Stimulated activated effector memory CD8-positive, alpha-beta T cell treated with anti-CD3 and anti-CD28 coated beads, Interleukin-12 subunit alpha, Interleukin-12 subunit beta, amount 100 ng/mL, for 72 hours (primary cell): ENCODE data around the gene ARFGEF3.
"Not testable (repeated sequence)": the region's sequence is repeated elsewhere in the genome, so short reads cannot be mapped to it uniquely, and the experiment has no call there.

Source experiments
- ATAC-seq: fragments of 150-1000 bp; cut with Tn5 transposase; 2 replicates; pipeline ENCODE4 v1.10.0; 2021
- DNase-seq, 2 donors: peaks; one replicate each; pipeline ENCODE4 v3.0.0; 2021 to 2022; ENCODE audit warnings: low spot score in 2 of 2
- H3K27ac Mint-ChIP-seq: one replicate; pipeline ENCODE4 v1.8.0; 2022; ENCODE audit warnings: mild to moderate bottlenecking, mixed read lengths
- H3K36me3 Mint-ChIP-seq: one replicate; pipeline ENCODE4 v1.8.0; 2022; ENCODE audit warnings: mild to moderate bottlenecking, mixed read lengths
- H3K4me1 Mint-ChIP-seq: one replicate; pipeline ENCODE4 v1.8.0; 2022; ENCODE audit warnings: mixed read lengths
- H3K4me3 Mint-ChIP-seq: one replicate; pipeline ENCODE4 v1.8.0; 2022; ENCODE audit warnings: mild to moderate bottlenecking, mixed read lengths
- H3K9me3 Mint-ChIP-seq: one replicate; pipeline ENCODE4 v1.8.0; 2022; ENCODE audit warnings: mixed read lengths

ARFGEF3 gene

DNA sequence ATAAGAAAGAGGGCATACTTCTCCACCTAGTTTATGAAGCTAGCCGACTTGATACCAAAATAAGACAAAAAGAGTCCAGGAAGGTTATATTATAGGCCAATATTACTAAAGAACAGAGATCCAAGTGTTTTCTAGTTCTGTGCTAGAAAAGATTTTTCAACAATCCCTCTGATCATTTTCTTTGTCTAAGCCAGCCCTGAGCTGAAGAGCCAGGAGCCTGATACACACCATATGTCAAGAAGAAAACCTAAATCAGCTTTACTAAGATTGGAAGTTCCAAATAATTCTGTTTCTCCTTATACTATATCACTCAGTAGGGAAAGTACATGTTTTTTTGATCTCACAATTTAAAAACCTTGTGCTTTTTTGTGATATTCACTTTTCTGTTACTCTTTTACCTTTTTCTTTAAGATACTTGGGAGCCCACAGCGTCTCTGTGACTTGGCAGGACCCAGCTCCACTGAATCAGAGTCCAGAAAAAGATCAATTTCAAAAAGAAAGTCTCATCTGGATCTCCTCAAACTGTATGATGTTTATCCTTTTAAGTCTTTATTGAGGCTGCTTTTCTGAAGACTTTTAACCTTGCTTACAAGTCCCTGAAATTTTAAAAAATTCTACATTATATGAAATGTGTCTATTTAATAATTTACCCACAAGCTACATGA lies 99.5 kb downstream of the ARFGEF3 start:
- no peak for ATAC-seq
- Mint-ChIP-seq H3K4me3 (no peak overlapping the region), H3K9me3 (no peaks in the 10 kb centered on the region), H3K27ac (no peak overlapping the region), H3K36me3 (no peaks in the 10 kb centered on the region), H3K4me1 (no peaks in the 10 kb centered on the region)
- DNase-seq: no peak

DNA sequence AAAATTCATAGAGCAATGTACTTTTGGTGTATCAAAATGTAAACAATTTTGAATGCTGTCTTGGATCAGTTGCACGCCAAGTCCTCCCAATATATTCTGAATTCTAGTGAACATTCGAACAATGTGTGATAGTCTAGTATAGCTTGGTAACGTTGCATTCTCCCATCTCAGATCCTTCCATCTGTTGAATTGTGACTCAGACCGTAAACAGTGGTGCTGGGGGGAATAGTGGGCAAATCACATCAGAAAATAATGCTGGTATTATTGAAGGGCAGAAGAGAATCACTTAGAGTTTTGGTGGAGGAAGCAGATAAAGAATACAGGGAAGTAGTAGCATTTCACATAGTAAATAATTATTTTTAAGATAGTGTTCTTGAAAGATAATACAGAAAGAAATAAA lies 102.2 kb downstream of the ARFGEF3 start:
- Mint-ChIP-seq H3K4me1 (no peaks in the 10 kb centered on the region), H3K4me3 (no peak overlapping the region), H3K9me3 (no peaks in the 10 kb centered on the region), H3K36me3 (no peaks in the 10 kb centered on the region), H3K27ac (no peak overlapping the region)
- DNase-seq (no peak), ATAC-seq (no peak)

DNA sequence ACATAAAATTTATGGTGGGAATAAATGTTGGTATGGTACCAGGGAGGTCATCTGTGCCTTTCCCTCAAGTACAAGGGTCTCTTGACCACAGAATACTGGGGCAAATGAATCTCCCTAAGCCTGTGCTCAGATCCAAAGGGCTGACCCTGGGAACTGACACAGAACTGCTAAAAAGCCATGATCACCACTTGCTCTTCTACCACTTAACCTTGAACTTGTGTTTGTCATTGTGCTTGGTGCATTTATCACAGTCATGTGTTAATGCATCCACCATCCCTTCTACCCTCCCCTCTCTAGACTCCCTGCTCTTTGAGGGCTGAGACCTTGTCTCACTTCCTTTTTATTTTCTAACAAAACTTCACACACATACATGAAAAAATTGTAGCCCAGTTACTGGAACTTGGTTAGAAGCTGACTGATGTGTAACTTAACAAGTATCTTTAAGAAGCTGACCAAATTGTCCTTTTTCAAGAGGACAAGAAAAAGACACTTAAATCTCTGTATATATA lies 102.7 kb downstream of the ARFGEF3 start:
- H3K4me3 Mint-ChIP-seq: no peak overlapping the region
- no peaks in the 10 kb centered on the region for H3K9me3 Mint-ChIP-seq
- no peak for DNase-seq
- no peak for ATAC-seq
- no peaks in the 10 kb centered on the region for H3K4me1 Mint-ChIP-seq
- no peaks in the 10 kb centered on the region for H3K36me3 Mint-ChIP-seq
- H3K27ac Mint-ChIP-seq: no peak overlapping the region

DNA sequence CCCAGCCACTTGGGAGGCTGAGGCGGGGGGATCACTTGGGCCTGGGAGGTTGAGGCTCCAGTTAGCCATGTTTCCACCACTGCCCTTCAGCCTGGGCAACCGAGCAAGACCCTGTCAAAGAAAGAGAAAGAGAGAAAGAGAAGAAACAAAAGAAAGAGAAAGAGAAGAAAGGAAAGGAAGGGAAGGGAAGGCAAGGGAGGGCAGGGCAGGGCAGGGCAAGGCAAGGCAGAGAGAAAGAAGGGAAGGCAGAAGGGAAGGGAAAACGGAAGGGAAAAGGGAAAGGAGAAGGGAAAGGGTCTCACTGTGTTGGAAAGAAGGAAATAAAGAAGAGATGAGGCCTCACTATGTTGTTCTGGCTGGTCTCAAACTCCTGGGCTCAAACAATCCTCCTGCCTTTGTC lies 104.4 kb downstream of the ARFGEF3 start:
- Mint-ChIP-seq H3K27ac (no peak overlapping the region), H3K4me1 (no peaks in the 10 kb centered on the region), H3K4me3 (no peak overlapping the region), H3K36me3 (no peaks in the 10 kb centered on the region), H3K9me3 (no peaks in the 10 kb centered on the region)
- DNase-seq: no peak
- ATAC-seq: no peak

DNA sequence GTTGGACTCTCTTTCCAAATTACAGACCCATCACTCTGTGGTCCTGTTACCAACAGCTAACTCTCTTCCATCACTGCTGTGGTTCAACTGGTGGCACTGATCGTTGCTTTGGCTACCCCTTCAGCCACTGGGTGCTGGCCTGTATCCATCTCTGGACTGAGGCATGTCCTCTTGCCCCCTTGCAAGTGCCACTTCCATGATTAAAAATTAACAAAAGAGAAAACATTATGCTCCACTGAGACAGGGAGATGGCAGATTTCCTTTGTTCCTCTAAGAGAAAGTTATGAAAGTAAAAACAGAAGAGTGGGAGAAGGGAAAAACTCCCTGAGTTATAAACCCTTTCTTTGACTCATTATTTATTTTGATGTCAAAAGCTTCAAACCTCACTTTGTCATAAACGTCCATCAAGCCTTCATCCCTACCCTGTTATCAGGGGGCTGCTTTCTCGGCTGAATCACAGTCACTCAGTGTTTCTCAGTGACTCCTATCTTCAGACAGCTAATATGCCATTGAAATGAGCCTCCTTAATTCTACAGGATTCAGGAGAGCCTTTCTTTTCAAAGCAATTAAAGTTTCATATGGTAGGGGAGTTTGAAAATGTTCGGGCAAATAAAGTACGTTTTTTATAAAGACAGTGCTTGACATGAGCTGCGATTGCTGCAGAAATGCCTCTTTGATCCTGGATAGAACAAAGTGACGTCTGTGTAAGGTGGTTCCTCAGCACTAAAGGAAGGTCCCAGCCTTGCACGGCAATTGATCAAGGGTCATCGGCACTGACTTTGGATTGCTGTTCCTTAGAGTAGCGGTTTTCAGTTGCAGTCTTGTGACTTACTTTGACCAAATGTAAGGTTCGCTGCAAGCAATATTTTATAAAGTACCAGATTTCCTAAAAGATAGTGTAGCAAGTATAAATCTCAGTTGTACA lies 106.5 kb downstream of the ARFGEF3 start:
- H3K4me3 Mint-ChIP-seq: no peak overlapping the region
- H3K4me1 Mint-ChIP-seq: no peaks in the 10 kb centered on the region
- H3K27ac Mint-ChIP-seq: no peak overlapping the region
- ATAC-seq (no peak), DNase-seq (no peak)
- H3K9me3 Mint-ChIP-seq: no peaks in the 10 kb centered on the region
- no peaks in the 10 kb centered on the region for H3K36me3 Mint-ChIP-seq

DNA sequence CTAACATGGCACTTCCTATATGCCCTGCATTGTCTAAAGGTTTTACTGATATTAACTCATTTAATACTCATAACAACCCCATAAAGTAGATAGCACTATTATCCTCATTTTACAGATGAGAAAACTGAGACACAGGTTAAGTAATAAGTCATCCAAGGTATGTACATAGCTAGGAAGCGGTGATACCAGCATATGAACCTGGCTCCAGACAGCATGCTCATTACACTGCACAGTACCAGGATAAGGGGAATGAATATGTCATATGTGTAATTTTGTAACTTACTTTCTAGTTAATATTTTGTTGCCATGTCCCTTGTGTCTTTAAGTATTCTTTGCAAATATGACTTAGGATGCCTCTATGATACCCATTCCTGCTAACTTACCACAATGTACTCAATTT lies 109.7 kb downstream of the ARFGEF3 start:
- Mint-ChIP-seq H3K4me3 (no peak overlapping the region), H3K36me3 (no peaks in the 10 kb centered on the region), H3K27ac (no peak overlapping the region), H3K4me1 (no peaks in the 10 kb centered on the region), H3K9me3 (no peaks in the 10 kb centered on the region)
- no peak for ATAC-seq
- DNase-seq: no peak

DNA sequence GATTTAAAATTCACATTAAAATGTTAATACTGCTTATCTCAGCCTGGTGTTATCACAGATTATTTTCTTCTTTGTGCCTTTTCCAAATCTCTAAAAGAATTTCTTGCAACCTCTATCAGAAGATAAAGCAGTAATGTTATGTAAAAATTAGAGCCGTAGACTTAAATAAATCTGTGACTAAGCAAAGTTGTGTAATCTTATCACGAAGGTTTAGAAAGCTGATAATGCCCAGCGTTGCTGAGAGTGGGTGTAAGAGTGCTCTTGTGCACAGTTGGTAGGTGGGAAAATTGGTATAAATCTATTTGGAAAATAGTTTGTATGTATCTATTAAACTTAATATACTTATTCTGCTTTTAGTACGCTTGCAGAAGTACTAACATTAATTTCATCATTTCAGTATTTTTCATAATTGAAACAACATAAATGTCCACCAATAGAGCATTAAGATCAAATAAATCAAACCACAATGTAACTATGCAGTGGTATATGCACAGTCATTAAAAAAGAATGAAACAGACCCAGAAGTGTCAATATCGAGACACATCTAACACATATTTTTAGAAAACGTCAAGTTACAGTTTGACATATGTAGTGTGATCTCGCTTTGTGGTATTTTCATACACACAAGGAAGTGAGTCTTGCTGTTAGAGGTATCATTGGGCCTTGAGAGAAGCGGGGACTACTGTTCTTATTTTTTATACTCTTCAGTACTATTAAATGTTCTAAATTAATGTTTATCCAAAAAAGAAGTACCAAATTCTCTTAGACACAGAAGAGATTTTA lies 111.0 kb downstream of the ARFGEF3 start:
- Mint-ChIP-seq H3K4me3 (no peak overlapping the region), H3K9me3 (no peaks in the 10 kb centered on the region), H3K4me1 (no peaks in the 10 kb centered on the region), H3K36me3 (no peaks in the 10 kb centered on the region), H3K27ac (no peak overlapping the region)
- DNase-seq (no peak), ATAC-seq (no peak)

DNA sequence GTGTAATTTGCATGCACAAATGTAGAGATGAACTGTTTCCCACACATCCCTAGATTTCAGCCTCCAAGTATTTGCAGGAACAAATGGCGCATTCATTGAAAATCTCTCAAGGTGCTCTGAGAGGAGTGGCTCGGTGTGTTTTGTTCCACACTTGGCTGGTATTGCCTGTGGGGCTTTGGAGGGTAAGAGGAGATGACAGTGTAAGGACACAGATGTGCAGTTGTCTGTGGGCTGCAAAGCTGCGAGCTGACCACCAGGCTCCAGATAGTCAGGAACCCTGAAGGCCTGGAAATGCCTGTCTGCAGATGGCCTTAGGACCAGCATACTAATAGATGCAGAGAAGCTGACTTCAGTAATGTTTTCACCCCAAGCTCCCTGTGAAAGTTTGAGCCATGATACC lies 114.2 kb downstream of the ARFGEF3 start:
- no peak for DNase-seq
- Mint-ChIP-seq H3K4me3 (no peak overlapping the region), H3K4me1 (no peaks in the 10 kb centered on the region), H3K9me3 (no peaks in the 10 kb centered on the region), H3K36me3 (no peaks in the 10 kb centered on the region), H3K27ac (no peak overlapping the region)
- ATAC-seq: no peak

DNA sequence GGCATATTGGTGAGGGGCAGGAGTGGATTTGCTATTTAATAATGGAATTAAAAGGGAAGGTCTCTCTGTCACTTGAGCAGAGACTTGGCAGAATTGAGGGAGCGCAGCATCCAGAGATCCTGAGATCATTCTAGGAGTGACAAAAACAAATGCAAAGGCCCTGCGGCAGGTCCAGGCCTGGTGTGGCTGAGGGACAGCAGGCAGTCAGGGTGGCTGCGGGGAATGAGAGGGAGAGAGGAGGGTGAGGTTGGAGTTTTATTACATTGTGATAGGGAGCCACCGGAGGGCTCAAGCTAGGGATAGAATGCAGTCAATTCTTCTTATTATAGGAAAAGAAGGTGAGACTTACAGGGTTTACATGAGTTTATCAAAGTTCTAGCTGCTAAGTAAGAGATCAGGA lies 116.1 kb downstream of the ARFGEF3 start:
- Mint-ChIP-seq H3K27ac (no peak overlapping the region), H3K4me3 (no peak overlapping the region), H3K4me1 (no peaks in the 10 kb centered on the region), H3K9me3 (no peaks in the 10 kb centered on the region), H3K36me3 (no peaks in the 10 kb centered on the region)
- no peak for DNase-seq
- no peak for ATAC-seq

DNA sequence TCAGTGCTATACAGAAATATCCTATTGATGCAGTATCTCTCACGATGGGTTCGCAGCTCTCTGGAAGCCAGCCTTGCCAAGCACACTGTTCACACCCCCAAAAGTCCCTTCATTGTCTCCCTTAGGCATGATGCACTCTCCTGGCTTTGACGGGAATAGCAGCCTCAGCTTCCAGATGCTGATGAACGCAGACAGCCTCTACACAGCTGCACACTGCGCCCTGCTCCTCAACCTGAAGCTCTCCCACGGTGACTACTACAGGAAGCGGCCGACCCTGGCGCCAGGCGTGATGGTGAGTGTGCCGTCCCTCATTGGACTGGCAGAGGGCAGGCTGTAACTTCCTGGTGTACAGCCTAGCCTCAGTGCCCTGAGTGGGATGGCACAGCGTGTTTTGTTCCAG lies 116.6 kb downstream of the ARFGEF3 start:
- Mint-ChIP-seq H3K9me3 (no peaks in the 10 kb centered on the region), H3K36me3 (no peaks in the 10 kb centered on the region), H3K4me3 (no peak overlapping the region), H3K4me1 (no peaks in the 10 kb centered on the region), H3K27ac (no peak overlapping the region)
- ATAC-seq: peak; percentile 42
- DNase-seq: no peak

DNA sequence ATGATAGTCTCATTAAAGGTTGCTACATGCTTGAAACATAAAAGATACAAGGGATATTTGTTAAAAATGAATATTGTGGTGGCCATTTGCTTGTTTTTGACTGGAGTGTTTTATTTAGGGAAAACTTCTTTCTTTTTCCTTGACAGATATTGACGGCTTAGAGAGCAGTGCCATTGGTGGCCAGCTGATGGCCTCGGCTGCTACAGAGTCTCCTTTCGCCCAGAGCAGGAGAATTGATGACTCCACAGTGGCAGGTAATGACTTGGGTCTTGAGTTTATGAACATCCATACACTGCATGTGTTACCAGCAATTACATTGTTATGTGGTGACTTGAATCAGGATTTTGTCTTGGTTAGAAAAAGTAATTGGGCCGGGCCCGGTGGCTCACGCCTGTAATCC lies 124.1 kb downstream of the ARFGEF3 start:
- ATAC-seq (no peak), DNase-seq (no peak)
- H3K36me3 Mint-ChIP-seq: no peaks in the 10 kb centered on the region
- H3K4me1 Mint-ChIP-seq: peaks cover 6% of the 10 kb centered on the region
- H3K27ac Mint-ChIP-seq: no peak overlapping the region
- no peaks in the 10 kb centered on the region for H3K9me3 Mint-ChIP-seq
- H3K4me3 Mint-ChIP-seq: no peak overlapping the region

DNA sequence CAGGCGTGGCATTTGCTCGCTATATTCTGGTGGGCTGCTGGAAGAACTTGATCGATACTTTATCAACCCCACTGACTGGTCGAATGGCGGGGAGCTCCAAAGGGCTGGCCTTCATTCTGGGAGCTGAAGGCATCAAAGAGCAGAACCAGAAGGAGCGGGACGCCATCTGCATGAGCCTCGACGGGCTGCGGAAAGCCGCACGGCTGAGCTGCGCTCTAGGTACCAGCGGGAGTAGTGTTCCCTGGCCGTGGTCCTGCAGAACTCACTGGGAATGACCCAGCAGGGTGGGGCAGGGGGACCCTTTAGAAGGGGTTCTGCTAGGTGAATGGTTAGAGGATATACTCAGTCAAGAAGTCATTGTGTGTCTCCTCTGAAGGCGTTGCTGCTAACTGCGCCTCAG lies 125.0 kb downstream of the ARFGEF3 start:
- Mint-ChIP-seq H3K4me1 (peaks cover 6% of the 10 kb centered on the region), H3K27ac (no peak overlapping the region), H3K9me3 (no peaks in the 10 kb centered on the region), H3K4me3 (no peak overlapping the region), H3K36me3 (no peaks in the 10 kb centered on the region)
- ATAC-seq (peak; percentile 5), DNase-seq (no peak)

DNA sequence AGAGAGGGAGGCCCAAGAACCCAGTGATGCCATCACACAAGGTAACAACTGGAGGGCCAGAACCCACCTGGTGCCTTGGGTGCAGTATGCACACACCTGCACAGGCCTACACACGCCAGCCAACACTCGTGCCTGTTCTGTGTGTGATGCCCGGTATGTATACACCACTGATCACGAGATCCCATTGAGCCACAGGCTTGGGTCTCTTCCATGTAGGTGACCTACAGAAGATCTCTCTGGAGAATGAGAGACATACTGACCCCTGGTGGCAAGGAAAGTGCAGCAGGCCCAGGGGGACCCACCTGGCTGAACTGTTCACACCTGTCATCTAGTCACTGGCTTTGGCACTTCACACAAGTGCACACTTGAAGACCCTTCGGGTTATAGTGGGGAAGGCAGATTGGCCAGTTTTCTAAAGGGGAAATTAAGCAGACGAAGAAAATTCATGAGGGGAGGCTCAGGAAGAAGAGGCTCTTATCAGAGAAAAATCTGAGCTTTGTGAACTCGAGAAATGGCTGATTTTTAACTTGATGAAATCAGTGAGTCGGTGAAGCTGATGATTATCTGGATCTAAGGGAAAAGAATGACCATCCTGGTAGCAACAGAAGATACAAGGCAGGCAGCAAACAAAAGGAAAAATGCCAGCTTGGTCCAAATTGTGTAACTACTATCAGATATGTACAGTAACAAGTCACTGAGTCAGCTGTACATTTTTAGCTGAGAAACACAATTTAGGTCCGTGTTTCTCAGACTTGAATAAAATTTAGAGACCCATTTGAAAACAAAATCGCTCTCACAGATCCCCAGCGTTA lies 125.6 kb downstream of the ARFGEF3 start:
- H3K36me3 Mint-ChIP-seq: no peaks in the 10 kb centered on the region
- H3K4me3 Mint-ChIP-seq: no peak overlapping the region
- ATAC-seq (peak; percentile 66), DNase-seq (peak; percentile 27 to 66)
- no peaks in the 10 kb centered on the region for H3K9me3 Mint-ChIP-seq
- H3K4me1 Mint-ChIP-seq: peaks cover 6% of the 10 kb centered on the region
- H3K27ac Mint-ChIP-seq: no peak overlapping the region

DNA sequence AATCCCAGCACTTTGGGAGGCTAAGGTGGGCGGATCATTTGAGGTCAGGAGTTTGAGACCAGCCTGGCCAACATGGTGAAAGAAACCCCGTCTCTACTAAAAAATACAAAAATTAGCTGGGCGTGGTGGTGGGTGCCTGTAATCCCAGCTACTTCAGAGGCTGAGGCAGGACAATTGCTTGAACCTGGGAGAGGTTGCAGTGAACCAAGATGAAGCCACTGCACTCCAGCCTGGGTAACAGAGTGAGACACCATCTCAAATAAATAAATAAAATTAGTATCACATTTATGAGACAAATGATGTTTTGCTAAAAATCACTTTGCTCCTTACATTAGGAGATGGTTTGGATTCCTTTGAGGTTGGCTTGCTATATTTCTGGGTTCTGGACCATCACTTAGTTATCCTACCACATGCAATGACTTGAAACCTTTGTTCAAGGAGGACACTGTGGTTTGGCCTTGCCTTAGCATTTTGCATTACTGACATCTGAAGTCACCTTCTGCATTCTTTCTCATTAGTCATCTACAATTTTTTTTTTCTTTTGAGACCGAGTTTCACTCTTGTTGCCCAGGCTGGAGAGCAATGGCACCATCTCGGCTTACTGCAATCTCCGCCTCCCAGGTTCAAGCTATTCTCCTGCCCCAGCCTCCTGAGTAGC lies 126.8 kb downstream of the ARFGEF3 start:
- H3K4me3 Mint-ChIP-seq, H3K36me3 Mint-ChIP-seq, H3K9me3 Mint-ChIP-seq, DNase-seq, H3K4me1 Mint-ChIP-seq, H3K27ac Mint-ChIP-seq, ATAC-seq: not testable (repeated sequence)
